Heart left ventricle (tissue), 13 donors: ENCODE results near the gene MAML2.

Experiments used
- CTCF ChIP-seq, 12 donors: fragments of 200-600 bp; sonication (generic) in 4 of 12; IDR thresholded peaks; one replicate each; pipeline versions ENCODE4 v1.5.0 to v1.8.0; 2018 to 2022; ENCODE audit warnings: antibody characterized with exemption in 12 of 12, mild to moderate bottlenecking in 5 of 12
- POLR2A ChIP-seq, 2 donors: fragments of 450-650 bp; IDR thresholded peaks; one replicate each; pipeline ENCODE4 v1.6.1; 2017; ENCODE audit warnings: antibody characterized with exemption in 2 of 2, mild to moderate bottlenecking in 2 of 2, moderate library complexity in 2 of 2
- donor health status: ischemic (EF 13 %, LVEDD 7.1; RV severe dilation, severe dysfunction).
- donor health status: DM: no; HTN: yes; CAD: no.
- donor health status: DM: no; HTN: no; CAD: no.
- donor health status: ischemic (EF 25% LVEDD 6.9; RV normal size, moderate dysfunction).
- donor health status: ischemic (EF 25% LVEDD 5.7; RV mildly dilated, moderate dysfunction).
- donor health status: ischemic (EF 35%, LVEDD 5.7; RV mildly dilated, moderate dysfunction).
- donor health status: nonischemic (EF 11% LVEDD 7.7; RV severe dilation, severe dysfunction).
- donor health status: DM: yes; HTN: yes; CAD: no.
- donor health status: PGD.
- donor health status: ischemic (EF 29% LVEDD 5.4; RV normal size, mild dysfunction).
- donor health status: nonischemic (EF 23%, LVEDD 6.1; RV moderate dilation, normal function).

- TF ChIP-seq CTCF (IDR thresholded peaks at IDR 0.05) (no peak), POLR2A (IDR thresholded peaks at IDR 0.05) (no peak)
Measured at GRCh38 chr11:96260067-96260511, 82.9 kb downstream of the MAML2 start.
